GM18858 (cell line): ENCODE measurements around the gene WNT11.
"Not testable (repeated sequence)": the region's sequence is repeated elsewhere in the genome, so short reads cannot be mapped to it uniquely, and the experiment has no call there.

Experiments
- ATAC-seq: cut with Tn5 transposase; IDR thresholded peaks from one replicate; pipeline ENCODE4 v1.9.1; 2021; ENCODE audit not compliant: unreplicated experiment

WNT11 gene

GRCh38 chr11:76203131-76203925 lies 3.0 kb downstream of the WNT11 start:
- ATAC-seq: no peak

GRCh38 chr11:76201672-76202412 lies 4.5 kb downstream of the WNT11 start:
- no peak for ATAC-seq

GRCh38 chr11:76201056-76201455 lies 5.2 kb downstream of the WNT11 start:
- ATAC-seq: no peak

- no peak for ATAC-seq
These were observed 6.0 kb downstream of the WNT11 start for GRCh38 chr11:76200006-76200940.

- not testable (repeated sequence) for ATAC-seq
These were observed 7.6 kb downstream of the WNT11 start for GRCh38 chr11:76198691-76199090.

- ATAC-seq: no peak
These were observed 8.2 kb downstream of the WNT11 start for GRCh38 chr11:76197941-76198640.

GRCh38 chr11:76197332-76197731 lies 9.0 kb downstream of the WNT11 start:
- ATAC-seq: no peak

GRCh38 chr11:76196849-76197248 lies 9.5 kb downstream of the WNT11 start:
- no peak for ATAC-seq

GRCh38 chr11:76194872-76195668 lies 11.2 kb downstream of the WNT11 start:
- no peak for ATAC-seq

GRCh38 chr11:76193219-76193618 lies 13.1 kb downstream of the WNT11 start:
- no peak for ATAC-seq

GRCh38 chr11:76190376-76190775 lies 15.9 kb downstream of the WNT11 start:
- no peak for ATAC-seq

GRCh38 chr11:76189682-76190081 lies 16.6 kb downstream of the WNT11 start:
- ATAC-seq: no peak

- no peak for ATAC-seq
These were observed 17.4 kb downstream of the WNT11 start for GRCh38 chr11:76188873-76189272.

- ATAC-seq: no peak
These were observed 19.5 kb downstream of the WNT11 start for GRCh38 chr11:76186776-76187279.

- ATAC-seq: no peak
These were observed 20.3 kb downstream of the WNT11 start for GRCh38 chr11:76185931-76186401.

GRCh38 chr11:76185511-76185910 lies 20.8 kb downstream of the WNT11 start:
- no peak for ATAC-seq

GRCh38 chr11:76184551-76184993 lies 21.7 kb downstream of the WNT11 start:
- no peak for ATAC-seq

- ATAC-seq: no peak
These were observed 24.9 kb downstream of the WNT11 start for GRCh38 chr11:76181371-76181770.

- ATAC-seq: no peak
These were observed 27.2 kb downstream of the WNT11 start for GRCh38 chr11:76179147-76179546.
